Fibroblast of mammary gland (primary cell): Measurements from ENCODE around the gene CNTFR.

Experiments
- DNase-seq: peaks from one replicate; pipeline ENCODE4 v3.0.0-alpha.2; 2010; ENCODE audit warnings: low read depth
- H3K4me3 ChIP-seq: 2 replicates; pipeline ENCODE4 v1.5.1; 2011; ENCODE audit warnings: low read depth, mild to moderate bottlenecking, low read length, moderate library complexity; ENCODE audit not compliant: control insufficient read depth
- TF ChIP-seq, protein P1 (sequence below): conservative IDR thresholded peaks from 2 replicates; pipeline ENCODE4 v1.5.1; 2011; ENCODE audit warnings: low read depth, low read length, inconsistent platforms; ENCODE audit not compliant: control insufficient read depth, insufficient read depth

Gene CNTFR

GRCh38 chr9:34575862-34576596, 13.5 kb downstream of the CNTFR start:
- no peak overlapping the region for H3K4me3 ChIP-seq
- TF ChIP-seq, protein P1, sequence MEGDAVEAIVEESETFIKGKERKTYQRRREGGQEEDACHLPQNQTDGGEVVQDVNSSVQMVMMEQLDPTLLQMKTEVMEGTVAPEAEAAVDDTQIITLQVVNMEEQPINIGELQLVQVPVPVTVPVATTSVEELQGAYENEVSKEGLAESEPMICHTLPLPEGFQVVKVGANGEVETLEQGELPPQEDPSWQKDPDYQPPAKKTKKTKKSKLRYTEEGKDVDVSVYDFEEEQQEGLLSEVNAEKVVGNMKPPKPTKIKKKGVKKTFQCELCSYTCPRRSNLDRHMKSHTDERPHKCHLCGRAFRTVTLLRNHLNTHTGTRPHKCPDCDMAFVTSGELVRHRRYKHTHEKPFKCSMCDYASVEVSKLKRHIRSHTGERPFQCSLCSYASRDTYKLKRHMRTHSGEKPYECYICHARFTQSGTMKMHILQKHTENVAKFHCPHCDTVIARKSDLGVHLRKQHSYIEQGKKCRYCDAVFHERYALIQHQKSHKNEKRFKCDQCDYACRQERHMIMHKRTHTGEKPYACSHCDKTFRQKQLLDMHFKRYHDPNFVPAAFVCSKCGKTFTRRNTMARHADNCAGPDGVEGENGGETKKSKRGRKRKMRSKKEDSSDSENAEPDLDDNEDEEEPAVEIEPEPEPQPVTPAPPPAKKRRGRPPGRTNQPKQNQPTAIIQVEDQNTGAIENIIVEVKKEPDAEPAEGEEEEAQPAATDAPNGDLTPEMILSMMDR: no peak

GRCh38 chr9:34575241-34575640, 14.3 kb downstream of the CNTFR start:
- TF ChIP-seq, protein P1: no peak

More at GRCh38 chr9:34575862-34576596, 13.5 kb downstream of the CNTFR start:
- no peak for DNase-seq

DNA sequence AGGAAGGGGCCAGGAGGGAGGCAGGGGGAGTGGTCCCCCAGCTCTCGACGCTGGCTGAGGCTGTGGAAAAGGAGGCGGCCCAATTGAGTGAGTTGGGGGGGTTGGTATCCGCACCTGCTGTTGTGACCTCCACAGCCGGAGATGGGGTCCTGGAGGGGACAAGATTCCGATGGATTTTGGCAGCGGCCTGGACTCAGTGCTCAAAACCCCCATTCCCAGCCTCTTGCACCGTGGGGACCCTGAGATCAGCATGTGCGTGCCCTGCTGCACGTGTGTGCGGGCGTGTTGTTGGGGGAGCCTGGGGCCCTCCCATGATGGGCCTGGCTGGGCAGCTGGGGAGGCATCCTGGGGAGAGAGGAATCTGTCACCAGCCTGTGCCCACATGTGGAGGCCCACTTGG, 15.0 kb downstream of the CNTFR start:
- TF ChIP-seq, protein P1: no peak
- H3K4me3 ChIP-seq: no peak overlapping the region
- no peak for DNase-seq

More at GRCh38 chr9:34575241-34575640, 14.3 kb downstream of the CNTFR start:
- no peak for DNase-seq
- no peak overlapping the region for H3K4me3 ChIP-seq

DNA sequence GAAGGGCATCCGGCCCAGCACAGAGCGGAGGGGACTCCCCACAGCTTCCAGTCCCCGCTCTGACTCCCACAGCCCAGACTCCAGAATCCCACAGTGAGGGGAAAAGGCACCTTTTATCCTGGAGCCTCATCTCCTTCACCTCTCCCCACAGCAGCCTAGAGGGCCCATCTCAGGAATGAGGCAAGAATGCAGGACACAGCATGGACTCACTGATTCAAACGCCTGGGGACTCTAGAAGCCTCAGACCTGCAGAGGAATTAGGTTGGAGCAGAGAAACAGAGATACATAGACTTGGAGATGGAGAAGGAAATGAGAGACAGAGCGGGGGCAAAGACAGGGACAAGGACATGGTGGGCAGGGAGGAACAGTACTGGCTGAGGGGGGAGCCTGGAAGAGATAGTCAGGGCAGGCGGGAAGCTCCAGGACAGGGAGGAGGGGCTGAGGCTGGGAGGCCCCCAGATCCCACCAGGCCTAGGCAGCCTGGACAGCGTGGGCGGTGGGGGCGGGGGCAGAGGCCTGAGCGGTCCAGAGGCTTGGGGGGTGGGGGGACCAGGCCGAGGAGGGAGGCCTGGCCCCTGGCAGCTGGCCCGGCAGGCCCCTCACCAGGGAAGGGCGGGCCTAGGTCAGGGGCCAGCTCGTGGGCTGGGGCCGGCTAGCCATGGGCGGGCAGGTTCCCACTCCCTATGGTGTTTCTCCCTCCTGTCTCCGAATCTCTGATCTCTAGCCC, 15.8 kb downstream of the CNTFR start:
- no peak overlapping the region for H3K4me3 ChIP-seq
- no peak for DNase-seq
- TF ChIP-seq, protein P1: no peak

- DNase-seq: no peak
- TF ChIP-seq, protein P1: no peak
- H3K4me3 ChIP-seq: no peak overlapping the region
Measured at GRCh38 chr9:34572628-34573027, 16.9 kb downstream of the CNTFR start.

- no peak for DNase-seq
- TF ChIP-seq, protein P1: no peak
- H3K4me3 ChIP-seq: no peak overlapping the region
Measured at GRCh38 chr9:34572092-34572491, 17.4 kb downstream of the CNTFR start.
